KOPT-K1 (cell line): ENCODE results near the gene GAS7.

Experiments used
- H3K27ac ChIP-seq: fragments of 200-600 bp; sonication (generic); 2 replicates; pipeline ENCODE4 v1.5.1; 2016; ENCODE audit warnings: antibody characterized with exemption, mild to moderate bottlenecking, low read depth, low read length; ENCODE audit not compliant: poor library complexity, severe bottlenecking
- H3K36me3 ChIP-seq: fragments of 200-600 bp; sonication (generic); 2 replicates; pipeline ENCODE4 v1.5.1; 2017; ENCODE audit warnings: antibody characterized with exemption, mild to moderate bottlenecking, low read length, moderate library complexity; ENCODE audit not compliant: insufficient read depth
- H3K9me3 ChIP-seq: fragments of 200-600 bp; sonication (generic); 2 replicates; pipeline ENCODE4 v1.5.1; 2017; ENCODE audit warnings: antibody characterized with exemption, low read length, mild to moderate bottlenecking; ENCODE audit not compliant: insufficient read depth, poor library complexity, severe bottlenecking

Gene GAS7

GRCh38 chr17:10119203-10120108, 79.0 kb downstream of the GAS7 start:
- H3K27ac ChIP-seq = peak overlapping the region; percentile 95
- no peaks in the 10 kb centered on the region for H3K9me3 ChIP-seq

GRCh38 chr17:10118788-10119130, 79.6 kb downstream of the GAS7 start:
- Histone ChIP-seq H3K36me3 (no peaks in the 10 kb centered on the region), H3K9me3 (no peaks in the 10 kb centered on the region), H3K27ac (peak overlapping the region; percentile 95)

More at GRCh38 chr17:10119203-10120108, 79.0 kb downstream of the GAS7 start:
- H3K36me3 ChIP-seq = no peaks in the 10 kb centered on the region

- peak overlapping the region; percentile 95 for H3K27ac ChIP-seq
- H3K9me3 ChIP-seq = no peaks in the 10 kb centered on the region
- H3K36me3 ChIP-seq = no peaks in the 10 kb centered on the region
Observed at GRCh38 chr17:10117581-10118001, 80.8 kb downstream of the GAS7 start.

- Histone ChIP-seq H3K36me3 (no peaks in the 10 kb centered on the region), H3K27ac (peak overlapping the region; percentile 95)
Observed at GRCh38 chr17:10116753-10117420, 81.5 kb downstream of the GAS7 start.

GRCh38 chr17:10116267-10116666, 82.1 kb downstream of the GAS7 start:
- Histone ChIP-seq H3K9me3 (no peaks in the 10 kb centered on the region), H3K36me3 (no peaks in the 10 kb centered on the region), H3K27ac (peak overlapping the region; percentile 95)

More at GRCh38 chr17:10116753-10117420, 81.5 kb downstream of the GAS7 start:
- no peaks in the 10 kb centered on the region for H3K9me3 ChIP-seq

- no peaks in the 10 kb centered on the region for H3K36me3 ChIP-seq
- no peaks in the 10 kb centered on the region for H3K9me3 ChIP-seq
- H3K27ac ChIP-seq = peak overlapping the region; percentile 95
Observed at GRCh38 chr17:10115536-10115932, 82.9 kb downstream of the GAS7 start.

- Histone ChIP-seq H3K36me3 (no peaks in the 10 kb centered on the region), H3K27ac (peak overlapping the region; percentile 95), H3K9me3 (no peaks in the 10 kb centered on the region)
Observed at GRCh38 chr17:10114931-10115535, 83.4 kb downstream of the GAS7 start.

- Histone ChIP-seq H3K9me3 (no peaks in the 10 kb centered on the region), H3K36me3 (no peaks in the 10 kb centered on the region), H3K27ac (peak overlapping the region; percentile 27)
Observed at GRCh38 chr17:10112962-10113361, 85.4 kb downstream of the GAS7 start.

- H3K27ac ChIP-seq = no peak overlapping the region
- no peaks in the 10 kb centered on the region for H3K9me3 ChIP-seq
- H3K36me3 ChIP-seq = no peaks in the 10 kb centered on the region
Observed at GRCh38 chr17:10111907-10112452, 86.4 kb downstream of the GAS7 start.

- no peak overlapping the region for H3K27ac ChIP-seq
- no peaks in the 10 kb centered on the region for H3K9me3 ChIP-seq
- no peaks in the 10 kb centered on the region for H3K36me3 ChIP-seq
Observed at GRCh38 chr17:10109146-10109545, 89.3 kb downstream of the GAS7 start.

- Histone ChIP-seq H3K36me3 (no peaks in the 10 kb centered on the region), H3K27ac (no peak overlapping the region), H3K9me3 (no peaks in the 10 kb centered on the region)
Observed at GRCh38 chr17:10107316-10108165, 90.9 kb downstream of the GAS7 start.

- no peak overlapping the region for H3K27ac ChIP-seq
- H3K36me3 ChIP-seq = no peaks in the 10 kb centered on the region
Observed at GRCh38 chr17:10106067-10106466, 92.3 kb downstream of the GAS7 start.

GRCh38 chr17:10105513-10106001, 92.8 kb downstream of the GAS7 start:
- no peak overlapping the region for H3K27ac ChIP-seq
- H3K36me3 ChIP-seq = no peaks in the 10 kb centered on the region

More at GRCh38 chr17:10106067-10106466, 92.3 kb downstream of the GAS7 start:
- H3K9me3 ChIP-seq = no peaks in the 10 kb centered on the region

GRCh38 chr17:10103712-10104111, 94.7 kb downstream of the GAS7 start:
- no peaks in the 10 kb centered on the region for H3K9me3 ChIP-seq
- no peaks in the 10 kb centered on the region for H3K36me3 ChIP-seq
- H3K27ac ChIP-seq = no peak overlapping the region

More at GRCh38 chr17:10105513-10106001, 92.8 kb downstream of the GAS7 start:
- H3K9me3 ChIP-seq = no peaks in the 10 kb centered on the region
